Measurements from ENCODE around the gene DDX54.

The DDX54 gene

GRCh38 chr12:113157218-113157859 lies 27.9 kb downstream of the DDX54 start:
- Histone ChIP-seq H3K36me3 (replicated peaks) (peaks cover 43% of the 10 kb centered on the region), H3K27me3 (ENCODE audit: low read depth) (no peaks in the 10 kb centered on the region), H3K9me3 (no peaks in the 10 kb centered on the region), H3K4me1 (peaks cover 7% of the 10 kb centered on the region), H3K4me3 (no peak overlapping the region)
- no peak for DNase-seq (ENCODE audit: low spot score in 2 of 2)
- in situ Hi-C loops (cut with MboI; ENCODE audit: low sequenced_read_pairs): no loop called here

GRCh38 chr12:113155646-113156045 lies 29.6 kb downstream of the DDX54 start:
- H3K9me3 ChIP-seq: no peaks in the 10 kb centered on the region
- H3K27me3 ChIP-seq (ENCODE audit: low read depth): no peaks in the 10 kb centered on the region
- in situ Hi-C loops (cut with MboI; ENCODE audit: low sequenced_read_pairs): no loop called here

GRCh38 chr12:113155060-113155459 lies 30.2 kb downstream of the DDX54 start:
- peaks cover 5% of the 10 kb centered on the region for H3K4me1 ChIP-seq
- in situ Hi-C loops (cut with MboI; ENCODE audit: low sequenced_read_pairs): no loop called here

More at GRCh38 chr12:113155646-113156045, 29.6 kb downstream of the DDX54 start:
- DNase-seq (ENCODE audit: low spot score in 2 of 2): no peak
- Histone ChIP-seq H3K4me3 (no peak overlapping the region), H3K4me1 (peaks cover 5% of the 10 kb centered on the region), H3K36me3 (replicated peaks) (peaks cover 29% of the 10 kb centered on the region)

GRCh38 chr12:113154351-113154973 lies 30.8 kb downstream of the DDX54 start:
- peaks cover 11% of the 10 kb centered on the region for H3K4me1 ChIP-seq
- H3K9me3 ChIP-seq: no peaks in the 10 kb centered on the region
- H3K36me3 ChIP-seq (replicated peaks): peaks cover 18% of the 10 kb centered on the region
- no peaks in the 10 kb centered on the region for H3K27me3 ChIP-seq (ENCODE audit: low read depth)
- no peak overlapping the region for H3K4me3 ChIP-seq
- in situ Hi-C loops (cut with MboI; ENCODE audit: low sequenced_read_pairs): no loop called here
- no peak for DNase-seq (ENCODE audit: low spot score in 2 of 2)

More at GRCh38 chr12:113155060-113155459, 30.2 kb downstream of the DDX54 start:
- Histone ChIP-seq H3K27me3 (ENCODE audit: low read depth) (no peaks in the 10 kb centered on the region), H3K9me3 (no peaks in the 10 kb centered on the region), H3K4me3 (no peak overlapping the region), H3K36me3 (replicated peaks) (peaks cover 24% of the 10 kb centered on the region)
- no peak for DNase-seq (ENCODE audit: low spot score in 2 of 2)

- peak; percentile 61 to 77 for DNase-seq (ENCODE audit: low spot score in 2 of 2)
- in situ Hi-C loops (cut with MboI; ENCODE audit: low sequenced_read_pairs): no loop called here
- H3K4me1 ChIP-seq: peaks cover 16% of the 10 kb centered on the region
- H3K9me3 ChIP-seq: no peaks in the 10 kb centered on the region
- H3K36me3 ChIP-seq (replicated peaks): peaks cover 4% of the 10 kb centered on the region
- peak overlapping the region; percentile 38 for H3K4me3 ChIP-seq
- H3K27me3 ChIP-seq (ENCODE audit: low read depth): no peaks in the 10 kb centered on the region
These were observed 32.2 kb downstream of the DDX54 start for GRCh38 chr12:113152835-113153814.

GRCh38 chr12:113152196-113152834 lies 33.0 kb downstream of the DDX54 start:
- H3K4me3 ChIP-seq: peak overlapping the region; percentile 38
- in situ Hi-C loops (cut with MboI; ENCODE audit: low sequenced_read_pairs): no loop called here
- DNase-seq (ENCODE audit: low spot score in 2 of 2): no peak
- no peaks in the 10 kb centered on the region for H3K27me3 ChIP-seq (ENCODE audit: low read depth)
- no peaks in the 10 kb centered on the region for H3K9me3 ChIP-seq
- peaks cover 16% of the 10 kb centered on the region for H3K4me1 ChIP-seq
- H3K36me3 ChIP-seq (replicated peaks): no peaks in the 10 kb centered on the region; the same call in none of the 2 replicates

GRCh38 chr12:113151655-113152054 lies 33.6 kb downstream of the DDX54 start:
- in situ Hi-C loops (cut with MboI; ENCODE audit: low sequenced_read_pairs): no loop called here
- Histone ChIP-seq H3K4me3 (no peak overlapping the region), H3K27me3 (ENCODE audit: low read depth) (no peaks in the 10 kb centered on the region), H3K9me3 (no peaks in the 10 kb centered on the region), H3K36me3 (replicated peaks) (no peaks in the 10 kb centered on the region; the same call in 1 of the 2 replicates), H3K4me1 (peaks cover 16% of the 10 kb centered on the region)
- DNase-seq (ENCODE audit: low spot score in 2 of 2): no peak

- H3K36me3 ChIP-seq (replicated peaks): no peaks in the 10 kb centered on the region
- H3K4me3 ChIP-seq: no peak within 1 kb of the TSS
- no peaks in the 10 kb centered on the region for H3K27me3 ChIP-seq (ENCODE audit: low read depth)
- peaks cover 16% of the 10 kb centered on the region for H3K4me1 ChIP-seq
- H3K9me3 ChIP-seq: no peaks in the 10 kb centered on the region
- DNase-seq (ENCODE audit: low spot score in 2 of 2): peak; percentile 81 to 92
- in situ Hi-C loops (cut with MboI; ENCODE audit: low sequenced_read_pairs): no loop called here
These were observed 35.7 kb downstream of the DDX54 start, which contains the start of gene CFAP73 for GRCh38 chr12:113149361-113150150. TSS of gene CFAP73 (plus strand) at chr12:113149724. CDS start at chr12:113149858, 134 bp downstream.

- no peak for DNase-seq (ENCODE audit: low spot score in 2 of 2)
- H3K27me3 ChIP-seq (ENCODE audit: low read depth): no peaks in the 10 kb centered on the region
- peaks cover 11% of the 10 kb centered on the region for H3K4me1 ChIP-seq
- H3K36me3 ChIP-seq (replicated peaks): no peaks in the 10 kb centered on the region
- no peaks in the 10 kb centered on the region for H3K9me3 ChIP-seq
- no peak overlapping the region for H3K4me3 ChIP-seq
- in situ Hi-C loops (cut with MboI; ENCODE audit: low sequenced_read_pairs): no loop called here
These were observed 38.3 kb downstream of the DDX54 start for GRCh38 chr12:113146999-113147398.

- peaks cover 11% of the 10 kb centered on the region for H3K4me1 ChIP-seq
- H3K27me3 ChIP-seq (ENCODE audit: low read depth): no peaks in the 10 kb centered on the region
- no peak overlapping the region for H3K4me3 ChIP-seq
- H3K9me3 ChIP-seq: no peaks in the 10 kb centered on the region
- in situ Hi-C loops (cut with MboI; ENCODE audit: low sequenced_read_pairs): no loop called here
- H3K36me3 ChIP-seq (replicated peaks): no peaks in the 10 kb centered on the region
- DNase-seq (ENCODE audit: low spot score in 2 of 2): no peak
These were observed 39.3 kb downstream of the DDX54 start for GRCh38 chr12:113145720-113146551.

GRCh38 chr12:113144806-113145205 lies 40.5 kb downstream of the DDX54 start:
- Histone ChIP-seq H3K9me3 (no peaks in the 10 kb centered on the region), H3K4me3 (no peak overlapping the region), H3K36me3 (replicated peaks) (no peaks in the 10 kb centered on the region), H3K27me3 (ENCODE audit: low read depth) (no peaks in the 10 kb centered on the region), H3K4me1 (peaks cover 8% of the 10 kb centered on the region)
- no peak for DNase-seq (ENCODE audit: low spot score in 2 of 2)
- in situ Hi-C loops (cut with MboI; ENCODE audit: low sequenced_read_pairs): no loop called here

GRCh38 chr12:113143959-113144358 lies 41.3 kb downstream of the DDX54 start:
- H3K9me3 ChIP-seq: no peaks in the 10 kb centered on the region

More at GRCh38 chr12:113143959-113144358, 41.3 kb downstream of the DDX54 start:
- H3K27me3 ChIP-seq (ENCODE audit: low read depth): no peaks in the 10 kb centered on the region
- in situ Hi-C loops (cut with MboI; ENCODE audit: low sequenced_read_pairs): no loop called here
- no peaks in the 10 kb centered on the region for H3K4me1 ChIP-seq
- DNase-seq (ENCODE audit: low spot score in 2 of 2): no peak
- H3K36me3 ChIP-seq (replicated peaks): no peaks in the 10 kb centered on the region
- no peak overlapping the region for H3K4me3 ChIP-seq
